Measurements from ENCODE around the gene MECP2. TPM values are rescaled to one million over a fixed set of nuclear protein-coding genes. Genes with fewer than 3 reads are reported as not detected.
"Not testable (repeated sequence)": the region's sequence is repeated elsewhere in the genome, so short reads cannot be mapped to it uniquely, and the experiment has no call there.

MECP2 gene
- total RNA-seq, 3 donors from 2014 or later, result 56.3 to 58.3 (median 57.8) TPM

DNA sequence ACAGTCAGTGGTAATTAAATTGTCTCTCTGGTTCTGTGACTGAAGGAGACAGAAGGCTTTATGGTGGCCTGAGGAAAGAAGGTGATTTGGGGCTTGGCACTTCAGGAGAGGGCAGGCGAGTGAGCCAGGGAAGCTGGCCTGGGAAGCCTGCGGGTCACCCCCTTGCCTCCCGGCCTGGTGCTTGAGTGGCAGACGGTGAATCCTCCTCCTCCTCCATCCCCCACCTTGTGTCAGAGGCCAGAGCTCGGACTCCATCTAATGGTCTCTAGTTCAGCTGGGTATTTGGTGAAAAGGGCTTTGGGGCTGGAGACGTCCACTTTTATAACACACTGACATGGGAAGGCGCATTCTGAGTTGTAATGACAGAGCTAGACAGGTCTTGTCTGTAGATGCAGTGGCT lies 116.3 kb downstream of the MECP2 start:
- Histone ChIP-seq H3K36me3 (no peaks in the 10 kb centered on the region), H3K4me3 (no peak overlapping the region), H3K4me1 (no peaks in the 10 kb centered on the region), H3K27ac (peak overlapping the region; percentile 13 to 55), H3K9me3 (no peaks in the 10 kb centered on the region), H3K27me3 (peaks cover 0 to 36% of the 10 kb centered on the region in 2 donors)
- no peak for DNase-seq (ENCODE audit: low spot score in 2 of 2)
- TF ChIP-seq POLR2A (IDR thresholded peaks at IDR 0.05) (no peak), POLR2AphosphoS5 (IDR thresholded peaks at IDR 0.05) (no peak)
- TF ChIP-seq, protein P1, sequence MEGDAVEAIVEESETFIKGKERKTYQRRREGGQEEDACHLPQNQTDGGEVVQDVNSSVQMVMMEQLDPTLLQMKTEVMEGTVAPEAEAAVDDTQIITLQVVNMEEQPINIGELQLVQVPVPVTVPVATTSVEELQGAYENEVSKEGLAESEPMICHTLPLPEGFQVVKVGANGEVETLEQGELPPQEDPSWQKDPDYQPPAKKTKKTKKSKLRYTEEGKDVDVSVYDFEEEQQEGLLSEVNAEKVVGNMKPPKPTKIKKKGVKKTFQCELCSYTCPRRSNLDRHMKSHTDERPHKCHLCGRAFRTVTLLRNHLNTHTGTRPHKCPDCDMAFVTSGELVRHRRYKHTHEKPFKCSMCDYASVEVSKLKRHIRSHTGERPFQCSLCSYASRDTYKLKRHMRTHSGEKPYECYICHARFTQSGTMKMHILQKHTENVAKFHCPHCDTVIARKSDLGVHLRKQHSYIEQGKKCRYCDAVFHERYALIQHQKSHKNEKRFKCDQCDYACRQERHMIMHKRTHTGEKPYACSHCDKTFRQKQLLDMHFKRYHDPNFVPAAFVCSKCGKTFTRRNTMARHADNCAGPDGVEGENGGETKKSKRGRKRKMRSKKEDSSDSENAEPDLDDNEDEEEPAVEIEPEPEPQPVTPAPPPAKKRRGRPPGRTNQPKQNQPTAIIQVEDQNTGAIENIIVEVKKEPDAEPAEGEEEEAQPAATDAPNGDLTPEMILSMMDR (IDR thresholded peaks at IDR 0.05), result no peak
- intact Hi-C loops (cut with DNase I; ENCODE audit: low total_unique reads), result loop anchor here (10.0 kb wide), 1 partner anchor 1564 kb away; no protein-coding TSS in a partner anchor

DNA sequence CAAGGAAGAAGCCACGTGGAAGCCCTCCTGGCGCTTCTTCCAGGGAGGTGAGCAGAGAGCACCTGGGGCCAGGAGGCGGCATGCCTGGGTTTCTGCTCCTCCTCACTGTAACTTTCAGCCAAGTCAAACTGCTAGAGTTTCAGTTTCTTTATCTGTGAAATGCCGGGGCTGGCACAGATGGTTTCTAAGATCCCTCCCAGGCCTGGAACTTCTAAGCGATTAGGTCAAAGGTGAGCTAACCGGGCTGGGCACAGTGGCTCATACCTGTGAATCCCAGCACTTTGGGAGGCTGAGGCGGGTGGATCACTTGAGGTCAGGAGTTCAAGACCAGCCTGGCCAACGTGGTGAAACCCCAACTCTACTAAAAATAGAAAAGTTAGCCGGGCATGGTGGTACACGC lies 117.1 kb downstream of the MECP2 start:
- not testable (repeated sequence) for H3K9me3 ChIP-seq; H3K4me3 ChIP-seq; DNase-seq (ENCODE audit: low spot score in 2 of 2); H3K4me1 ChIP-seq; H3K36me3 ChIP-seq
- H3K27me3 ChIP-seq, result peaks cover 0 to 36% of the 10 kb centered on the region in 2 donors
- H3K27ac ChIP-seq, result peak overlapping the region in 1 of 2 donors; percentile 13
- intact Hi-C loops (cut with DNase I; ENCODE audit: low total_unique reads), result loop anchor here (10.0 kb wide), 1 partner anchor 1564 kb away; no protein-coding TSS in a partner anchor

DNA sequence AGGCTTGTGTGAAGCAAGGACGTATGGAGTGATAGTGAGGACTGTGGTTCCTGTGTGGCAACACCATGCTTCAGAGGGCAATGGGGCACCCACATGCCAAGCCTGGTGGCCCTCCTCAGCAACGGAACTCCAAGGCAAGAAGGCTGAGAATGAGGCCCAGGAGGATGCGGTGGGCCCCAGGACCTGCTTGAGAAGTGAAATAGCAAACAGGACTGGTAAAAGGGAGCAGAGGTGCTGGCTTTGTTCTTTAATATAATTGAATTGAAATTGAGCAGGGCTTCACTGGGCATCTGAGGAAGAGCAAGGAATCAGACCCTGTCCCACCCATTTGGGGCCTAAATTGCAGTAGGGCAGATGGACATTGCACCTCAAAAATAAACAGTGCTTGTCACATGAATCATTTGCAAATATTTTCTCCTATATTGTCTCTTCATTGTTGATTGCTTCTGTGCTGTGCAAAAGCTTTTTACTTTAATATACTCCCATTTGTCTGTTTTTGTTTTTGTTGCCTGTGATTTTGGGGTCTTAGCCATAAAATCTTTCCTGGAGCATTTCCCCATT lies 122.7 kb downstream of the MECP2 start:
- TF ChIP-seq POLR2AphosphoS5 (IDR thresholded peaks at IDR 0.05) (no peak), POLR2A (IDR thresholded peaks at IDR 0.05) (no peak)
- TF ChIP-seq, protein P1 (IDR thresholded peaks at IDR 0.05), result no peak
- peaks cover 0 to 8% of the 10 kb centered on the region in 2 donors for H3K4me1 ChIP-seq
- H3K9me3 ChIP-seq, result no peaks in the 10 kb centered on the region
- H3K27me3 ChIP-seq, result no peaks in the 10 kb centered on the region
- DNase-seq (ENCODE audit: low spot score in 2 of 2), result no peak
- H3K4me3 ChIP-seq, result no peak overlapping the region
- intact Hi-C loops (cut with DNase I; ENCODE audit: low total_unique reads), result no loop called here
- no peaks in the 10 kb centered on the region for H3K36me3 ChIP-seq
- H3K27ac ChIP-seq, result peak overlapping the region; percentile 99 to 100

DNA sequence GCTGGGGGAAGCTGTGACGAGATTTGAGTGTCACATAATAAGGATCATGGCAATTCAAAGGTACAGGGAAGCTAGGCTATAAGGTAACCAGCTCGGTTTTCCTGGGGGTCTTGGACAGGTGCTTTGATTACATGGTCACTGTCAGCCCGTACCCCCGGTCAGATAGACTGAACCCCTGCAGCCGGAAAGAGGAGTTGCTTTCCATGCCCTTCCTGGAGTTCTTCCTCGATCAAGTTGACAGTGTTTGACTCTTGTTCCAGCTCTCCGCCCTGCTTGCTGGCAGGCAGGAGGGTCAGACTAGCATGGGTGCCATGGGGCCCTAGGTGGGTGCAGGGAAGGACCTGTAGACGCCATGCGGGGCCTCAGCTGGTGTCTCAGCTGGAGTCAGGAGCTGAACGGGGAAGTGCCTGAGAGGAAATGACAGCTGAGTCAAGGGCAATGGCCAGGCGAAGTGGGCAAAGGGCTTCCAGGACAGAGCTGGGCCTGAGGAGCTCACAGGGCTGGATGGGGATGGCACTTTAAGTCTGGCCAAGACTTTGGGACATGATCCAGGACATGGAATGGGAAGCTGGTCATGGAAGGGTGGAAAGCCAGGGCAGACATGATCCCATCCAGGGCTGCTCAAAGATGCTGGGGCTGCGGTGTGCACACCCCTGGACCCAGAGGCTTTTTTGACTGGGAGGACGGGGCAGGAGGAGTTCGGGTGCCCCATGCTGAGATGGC lies 123.4 kb downstream of the MECP2 start:
- peaks cover 0 to 2% of the 10 kb centered on the region in 2 donors for H3K27me3 ChIP-seq
- TF ChIP-seq, protein P1 (IDR thresholded peaks at IDR 0.05), result no peak
- TF ChIP-seq POLR2A (IDR thresholded peaks at IDR 0.05), result no peak
- intact Hi-C loops (cut with DNase I; ENCODE audit: low total_unique reads), result no loop called here
- DNase-seq (ENCODE audit: low spot score in 2 of 2), result no peak
- peak overlapping the region; percentile 99 to 100 for H3K27ac ChIP-seq
- peaks cover 0 to 8% of the 10 kb centered on the region in 2 donors for H3K4me1 ChIP-seq
- H3K4me3 ChIP-seq, result no peak overlapping the region
- no peaks in the 10 kb centered on the region for H3K9me3 ChIP-seq
- H3K36me3 ChIP-seq, result no peaks in the 10 kb centered on the region

DNA sequence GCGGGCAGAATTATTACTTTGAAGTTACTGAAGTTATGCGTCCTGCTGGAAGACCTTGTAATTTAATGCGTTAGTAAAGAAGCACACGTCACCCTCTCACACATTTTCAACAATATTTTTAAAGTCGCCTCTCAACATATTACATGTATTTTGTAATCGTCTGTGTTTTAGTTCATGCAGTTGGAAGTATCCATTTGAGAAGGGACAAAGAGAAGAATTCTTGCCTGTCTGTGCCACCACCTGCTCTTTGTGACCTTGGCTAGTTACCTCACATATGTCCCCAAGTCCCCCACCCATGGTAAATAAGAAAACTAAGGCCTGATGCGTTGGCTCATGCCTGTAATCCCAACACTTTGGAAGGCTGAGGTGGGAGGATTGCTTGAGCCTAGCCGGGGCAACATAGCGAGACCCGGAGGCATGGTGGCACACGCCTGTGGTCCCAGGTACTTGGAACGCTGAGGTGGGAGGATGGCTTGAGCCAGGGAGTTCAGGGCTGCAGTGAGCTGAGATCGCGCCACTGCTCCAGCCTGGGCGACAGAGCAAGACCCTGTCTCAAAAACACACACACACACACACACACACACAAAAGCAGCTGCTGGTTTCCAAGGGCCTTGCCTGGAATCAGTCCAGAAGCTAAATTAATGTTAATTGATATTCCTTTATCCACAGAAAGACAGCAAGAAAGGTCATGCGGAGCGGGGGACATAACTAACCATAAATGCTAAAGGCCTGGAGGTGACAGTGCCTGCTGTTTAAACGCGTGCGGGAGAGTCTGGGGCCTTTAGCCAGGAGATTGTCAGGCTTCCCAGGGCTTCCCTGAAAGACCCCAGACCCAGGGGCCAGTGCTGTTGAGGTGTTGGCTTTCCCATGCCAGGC lies 124.2 kb downstream of the MECP2 start:
- Histone ChIP-seq H3K36me3 (no peaks in the 10 kb centered on the region), H3K27ac (peak overlapping the region; percentile 99 to 100), H3K4me3 (peak overlapping the region; percentile 73 to 91 (median 82)), H3K9me3 (no peaks in the 10 kb centered on the region), H3K27me3 (peaks cover 0 to 4% of the 10 kb centered on the region in 2 donors), H3K4me1 (peaks cover 0 to 8% of the 10 kb centered on the region in 2 donors)
- no peak for DNase-seq (ENCODE audit: low spot score in 2 of 2)
- intact Hi-C loops (cut with DNase I; ENCODE audit: low total_unique reads), result no loop called here
- TF ChIP-seq, protein P1 (IDR thresholded peaks at IDR 0.05), result no peak
- TF ChIP-seq POLR2A (IDR thresholded peaks at IDR 0.05) (no peak), POLR2AphosphoS5 (IDR thresholded peaks at IDR 0.05) (no peak)

Measured in breast epithelium (tissue), 4 donors.